Activated CD8-positive, alpha-beta memory T cell treated with anti-CD3 and anti-CD28 coated beads for 48 hours (primary cell): ENCODE data around the gene TECTB.

Experiments used
- DNase-seq, 3 experiments: peaks; one replicate each; pipeline ENCODE4 v3.0.0-alpha.2; 2020; ENCODE audit warnings: low read depth in 2 of 3, low spot score in 2 of 3

The TECTB gene

GRCh38 chr10:112274831-112275230 is 8.4 kb upstream of the TECTB start:
- no peak for DNase-seq

- no peak for DNase-seq
Measured at GRCh38 chr10:112275512-112276245, 7.5 kb upstream of the TECTB start.

- DNase-seq, result no peak
Measured at GRCh38 chr10:112278871-112279270, 4.3 kb upstream of the TECTB start.

GRCh38 chr10:112279433-112279832 is 3.8 kb upstream of the TECTB start:
- DNase-seq, result no peak

- no peak for DNase-seq
Measured at GRCh38 chr10:112280205-112280921, 2.8 kb upstream of the TECTB start.

- DNase-seq, result no peak
Measured at GRCh38 chr10:112282086-112282485, 1.1 kb upstream of the TECTB start.

- DNase-seq, result no peak
Measured at GRCh38 chr10:112286837-112287818, 3.9 kb downstream of the TECTB start.

- no peak for DNase-seq
Measured at GRCh38 chr10:112287844-112288243, 4.6 kb downstream of the TECTB start.

GRCh38 chr10:112288486-112288885 is 5.3 kb downstream of the TECTB start:
- DNase-seq, result no peak

- DNase-seq, result no peak
Measured at GRCh38 chr10:112289373-112290053, 6.3 kb downstream of the TECTB start.

- DNase-seq, result no peak
Measured at GRCh38 chr10:112290054-112290373, 6.8 kb downstream of the TECTB start.

GRCh38 chr10:112294169-112294568 is 11.0 kb downstream of the TECTB start:
- DNase-seq, result no peak

GRCh38 chr10:112295853-112296830 is 12.9 kb downstream of the TECTB start:
- no peak for DNase-seq

- no peak for DNase-seq
Measured at GRCh38 chr10:112296908-112297331, 13.7 kb downstream of the TECTB start.

- DNase-seq, result no peak
Measured at GRCh38 chr10:112298581-112298980, 15.4 kb downstream of the TECTB start.

GRCh38 chr10:112299456-112299855 is 16.3 kb downstream of the TECTB start:
- no peak for DNase-seq

- no peak for DNase-seq
Measured at GRCh38 chr10:112302335-112302734, 19.1 kb downstream of the TECTB start.

GRCh38 chr10:112303528-112303927 is 20.3 kb downstream of the TECTB start:
- DNase-seq, result no peak

GRCh38 chr10:112304267-112304859 is 21.2 kb downstream of the TECTB start:
- no peak for DNase-seq
